PC-9 (cell line): ENCODE results near the gene CST6. TPM values are rescaled to one million over a fixed set of nuclear protein-coding genes. Genes with fewer than 3 reads are reported as not detected.

Source experiments
- BruUV-seq: library from RNA; stranded (reverse); fragments of 400-500 nt; replicated peaks from 2 replicates; lab custom pipeline; 2021; lab: Mats Ljungman, UMichigan
- CTCF ChIA-PET: fragments of 300-600 bp; sonication (Branson Sonifier 250); formaldehyde crosslinking; loops from one replicate; lab custom pipeline; 2022; ENCODE audit warnings: antibody characterized with exemption; lab: Charles Lee
- POLR2A ChIA-PET: fragments of 300-600 bp; sonication (Branson Sonifier 250); formaldehyde crosslinking; loops from one replicate; lab custom pipeline; 2022; ENCODE audit warnings: antibody characterized with exemption; ENCODE audit not compliant: unreplicated experiment; lab: Charles Lee
- DNase-seq, 2 experiments: peaks; one replicate each; pipeline versions ENCODE4 v3.0.0 to v3.0.0-alpha.2; 2015 to 2022; ENCODE audit warnings: mixed read lengths in 1 of 2
- H2AFZ ChIP-seq: fragments of 200-600 bp; sonication (generic); 2 replicates; pipeline ENCODE4 v1.8.1; 2017; ENCODE audit warnings: antibody characterized with exemption
- H3F3A ChIP-seq: fragments of 200-600 bp; sonication (generic); 2 replicates; pipeline ENCODE4 v1.8.1; 2017; ENCODE audit warnings: antibody characterized with exemption, mild to moderate bottlenecking, low read depth; ENCODE audit not compliant: insufficient read depth
- H3K27ac ChIP-seq: fragments of 200-600 bp; sonication (generic); 2 replicates; pipeline ENCODE4 v1.6.1; 2016; ENCODE audit warnings: mixed run types
- H3K27me3 ChIP-seq: fragments of 200-600 bp; sonication (generic); 2 replicates; pipeline ENCODE4 v1.6.1; 2016; ENCODE audit warnings: low read depth, mixed run types; ENCODE audit not compliant: insufficient read depth
- H3K36me3 ChIP-seq: fragments of 200-600 bp; sonication (generic); 2 replicates; pipeline ENCODE4 v1.6.1; 2016; ENCODE audit warnings: low read depth, mixed run types
- H3K4me1 ChIP-seq: fragments of 200-600 bp; sonication (generic); replicated peaks from 2 replicates; pipeline ENCODE4 v1.6.1; 2016; ENCODE audit warnings: mixed run types; ENCODE audit not compliant: insufficient read depth
- H3K4me2 ChIP-seq: fragments of 200-600 bp; sonication (generic); 2 replicates; pipeline ENCODE4 v1.6.1; 2017; ENCODE audit warnings: mixed run types
- H3K4me3 ChIP-seq: fragments of 200-600 bp; sonication (generic); 2 replicates; pipeline ENCODE4 v1.6.1; 2016; ENCODE audit warnings: mixed run types
- H3K79me2 ChIP-seq: fragments of 200-600 bp; sonication (generic); 2 replicates; pipeline ENCODE4 v1.6.1; 2017; ENCODE audit warnings: low read depth, mixed run types
- H3K9me2 ChIP-seq: fragments of 200-600 bp; sonication (generic); 2 replicates; pipeline ENCODE4 v1.8.1; 2017; ENCODE audit warnings: mild to moderate bottlenecking; ENCODE audit not compliant: insufficient read depth
- H3K9me3 ChIP-seq: fragments of 200-600 bp; sonication (generic); 2 replicates; pipeline ENCODE4 v1.8.1; 2016; ENCODE audit warnings: low read depth; ENCODE audit not compliant: insufficient read depth
- H4K20me1 ChIP-seq: fragments of 200-600 bp; sonication (generic); 2 replicates; pipeline ENCODE4 v1.8.1; 2017; ENCODE audit not compliant: insufficient read depth
- CTCF ChIP-seq: fragments of 200-600 bp; sonication (generic); conservative IDR thresholded peaks from 2 replicates; pipeline ENCODE4 v1.6.1; 2017; ENCODE audit warnings: mixed run types, antibody characterized with exemption, mild to moderate bottlenecking, moderate library complexity
- EZH2 ChIP-seq: fragments of 200-600 bp; sonication (generic); IDR thresholded peaks from 2 replicates; pipeline ENCODE4 v1.8.0; 2017; ENCODE audit warnings: antibody characterized with exemption, low read depth
- intact Hi-C: fragments of 100-400 bp; cut with micrococcal nuclease; formaldehyde crosslinking; loops from one replicate; pipeline ENCODE4 v1.10.0; 2022; ENCODE audit not compliant: unreplicated experiment
- total RNA-seq: library from RNA; stranded (reverse); gene quantifications from 2 replicates; pipeline ENCODE4 v1.2.3, GENCODE V29; 2021

CST6 gene
- total RNA-seq, 1 experiment from 2014 or later = 52.0 TPM

- CTCF ChIA-PET = interaction anchor here (1.5 kb wide), 1 partner anchor 102 kb away, joined by 4 read pairs; no protein-coding TSS in a partner anchor
- Histone ChIP-seq H3K9me2 (no peaks in the 10 kb centered on the region), H3K36me3 (no peaks in the 10 kb centered on the region), H3K4me3 (no peak overlapping the region), H3K4me1 (peaks cover 4% of the 10 kb centered on the region; the same call in 1 of the 2 replicates), H2AFZ (no peak overlapping the region), H3K27ac (no peak overlapping the region), H3K4me2 (no peak overlapping the region), H3K9me3 (no peaks in the 10 kb centered on the region), H3K27me3 (no peaks in the 10 kb centered on the region), H4K20me1 (no peaks in the 10 kb centered on the region), H3K79me2 (no peaks in the 10 kb centered on the region), H3F3A (peaks cover 24% of the 10 kb centered on the region)
- POLR2A ChIA-PET = no interaction called here
- TF ChIP-seq CTCF (no peak), EZH2 (no peak)
- intact Hi-C loops = no loop called here
- no peak for DNase-seq
- BruUV-seq = no TSS peak
Observed at GRCh38 chr11:65987336-65987735, 24.5 kb upstream of the CST6 start.

GRCh38 chr11:65988791-65989592, 22.8 kb upstream of the CST6 start:
- Histone ChIP-seq H3K79me2 (no peaks in the 10 kb centered on the region), H3K4me1 (peaks cover 4% of the 10 kb centered on the region; the same call in 1 of the 2 replicates), H2AFZ (no peak overlapping the region), H3K4me2 (no peak overlapping the region), H3K36me3 (no peaks in the 10 kb centered on the region), H3K9me2 (no peaks in the 10 kb centered on the region), H4K20me1 (no peaks in the 10 kb centered on the region), H3K4me3 (no peak overlapping the region), H3F3A (peaks cover 24% of the 10 kb centered on the region), H3K9me3 (no peaks in the 10 kb centered on the region), H3K27me3 (no peaks in the 10 kb centered on the region), H3K27ac (no peak overlapping the region)
- TF ChIP-seq EZH2 = no peak
- peak; percentile 99 for TF ChIP-seq CTCF
- no TSS peak for BruUV-seq
- CTCF ChIA-PET = interaction anchor here (0.7 to 1.8 kb wide), 5 partner anchors 24 to 104 kb away, joined by 3 to 7 read pairs (median 5); partner anchors contain the start of gene CCDC85B
- POLR2A ChIA-PET = interaction anchor here (0.6 kb wide), 1 partner anchor 56 kb away, joined by 10 read pairs; no protein-coding TSS in a partner anchor
- intact Hi-C loops = loop anchor here (1.0 kb wide), 8 partner anchors 33 to 283 kb away; partner anchors contain the start of gene FIBP
- DNase-seq = peak; percentile 87 to 92

- Histone ChIP-seq H3K9me3 (no peaks in the 10 kb centered on the region), H3K4me3 (no peak overlapping the region), H3K4me1 (no peaks in the 10 kb centered on the region), H2AFZ (no peak overlapping the region), H3K4me2 (no peak overlapping the region), H3K27ac (no peak overlapping the region), H3K36me3 (0 out of 2 replicates have a peak, but pooled peaks cover 5% of the 10 kb centered on the region), H3F3A (peaks cover 32% of the 10 kb centered on the region), H3K79me2 (no peaks in the 10 kb centered on the region), H3K9me2 (no peaks in the 10 kb centered on the region), H3K27me3 (no peaks in the 10 kb centered on the region), H4K20me1 (no peaks in the 10 kb centered on the region)
- ChIA-PET POLR2A (no interaction called here), CTCF (interaction anchor here (0.7 kb wide), 1 partner anchor 139 kb away, joined by 4 read pairs; no protein-coding TSS in a partner anchor)
- no peak for DNase-seq
- no TSS peak for BruUV-seq
- intact Hi-C loops = no loop called here
- no peak for TF ChIP-seq EZH2
- no peak for TF ChIP-seq CTCF
Observed at GRCh38 chr11:65992056-65992455, 19.8 kb upstream of the CST6 start.
